ENCODE measurements around the gene PLPPR2. TPM values are rescaled to one million over a fixed set of nuclear protein-coding genes. Genes with fewer than 3 reads are reported as not detected.
A peak's percentile ranks its signal among the peaks of the same experiment; 100 is the strongest.

PLPPR2 gene
- total RNA-seq, 1 donor from 2014 or later: 77.0 TPM

DNA sequence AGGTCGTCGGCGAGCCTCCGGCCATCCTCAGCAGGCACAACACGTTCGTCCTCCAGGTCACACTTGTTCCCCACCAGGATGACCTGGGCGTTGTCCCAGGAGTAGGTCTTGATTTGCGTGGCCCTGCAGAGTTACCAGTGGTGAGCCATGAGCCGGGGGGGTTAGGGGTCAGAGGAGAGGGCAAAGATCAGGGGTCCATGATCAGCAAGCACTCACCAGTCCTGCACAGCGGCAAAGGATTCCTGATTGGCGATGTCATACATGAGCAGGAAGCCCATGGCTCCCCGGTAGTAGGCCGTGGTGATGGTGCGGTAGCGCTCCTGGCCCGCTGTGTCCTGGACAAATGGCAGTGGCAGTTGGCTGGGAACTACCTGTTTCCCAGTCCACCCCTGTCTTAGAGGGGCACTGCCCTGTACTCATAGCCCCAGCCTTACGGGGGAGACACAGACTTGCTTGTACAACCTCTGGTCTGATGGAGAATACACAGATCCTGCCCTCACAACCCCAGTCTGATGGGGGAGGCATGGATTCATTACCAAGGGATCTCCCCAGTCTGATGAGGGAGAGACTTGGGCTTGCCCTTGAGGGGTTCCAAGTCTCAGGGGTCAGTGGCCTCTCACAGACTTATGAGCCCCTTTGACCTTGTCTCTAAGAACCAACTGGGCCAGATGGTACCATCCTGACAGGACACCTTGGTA is 19.6 kb upstream of the PLPPR2 start:
- Mint-ChIP-seq H3K36me3 (ENCODE audit: unreplicated experiment) (peaks cover 7% of the 10 kb centered on the region), H3K9me3 (ENCODE audit: unreplicated experiment) (peaks cover 10% of the 10 kb centered on the region), H3K4me3 (ENCODE audit: unreplicated experiment) (no peak overlapping the region), H3K4me1 (ENCODE audit: low read depth, unreplicated experiment) (peaks cover 4% of the 10 kb centered on the region), H3K27ac (ENCODE audit: unreplicated experiment) (no peak overlapping the region), H3K27me3 (ENCODE audit: unreplicated experiment) (no peaks in the 10 kb centered on the region)
- DNase-seq: no peak
- TF ChIP-seq, protein P1, sequence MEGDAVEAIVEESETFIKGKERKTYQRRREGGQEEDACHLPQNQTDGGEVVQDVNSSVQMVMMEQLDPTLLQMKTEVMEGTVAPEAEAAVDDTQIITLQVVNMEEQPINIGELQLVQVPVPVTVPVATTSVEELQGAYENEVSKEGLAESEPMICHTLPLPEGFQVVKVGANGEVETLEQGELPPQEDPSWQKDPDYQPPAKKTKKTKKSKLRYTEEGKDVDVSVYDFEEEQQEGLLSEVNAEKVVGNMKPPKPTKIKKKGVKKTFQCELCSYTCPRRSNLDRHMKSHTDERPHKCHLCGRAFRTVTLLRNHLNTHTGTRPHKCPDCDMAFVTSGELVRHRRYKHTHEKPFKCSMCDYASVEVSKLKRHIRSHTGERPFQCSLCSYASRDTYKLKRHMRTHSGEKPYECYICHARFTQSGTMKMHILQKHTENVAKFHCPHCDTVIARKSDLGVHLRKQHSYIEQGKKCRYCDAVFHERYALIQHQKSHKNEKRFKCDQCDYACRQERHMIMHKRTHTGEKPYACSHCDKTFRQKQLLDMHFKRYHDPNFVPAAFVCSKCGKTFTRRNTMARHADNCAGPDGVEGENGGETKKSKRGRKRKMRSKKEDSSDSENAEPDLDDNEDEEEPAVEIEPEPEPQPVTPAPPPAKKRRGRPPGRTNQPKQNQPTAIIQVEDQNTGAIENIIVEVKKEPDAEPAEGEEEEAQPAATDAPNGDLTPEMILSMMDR (IDR thresholded peaks at IDR 0.05; ENCODE audit: partially characterized antibody, unreplicated experiment): no peak

DNA sequence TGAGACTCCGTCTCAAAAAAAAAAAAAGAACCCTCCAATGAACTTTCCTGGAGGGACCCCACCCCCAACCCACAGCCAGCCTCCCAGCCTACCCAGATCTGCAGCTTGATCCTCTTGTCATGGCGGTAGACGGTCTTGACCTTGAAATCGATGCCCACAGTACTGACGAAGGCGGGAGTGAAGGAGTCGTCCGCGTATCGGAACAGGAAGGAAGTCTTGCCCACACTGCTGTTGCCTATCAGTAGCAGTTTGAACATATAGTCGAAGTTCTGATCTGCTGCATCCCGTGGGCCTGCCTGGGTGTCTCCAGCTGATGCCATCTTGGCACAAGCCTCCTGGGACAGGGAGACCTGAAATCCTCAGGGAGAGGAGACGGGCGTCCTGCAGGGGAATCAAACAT is 18.2 kb upstream of the PLPPR2 start:
- no peaks in the 10 kb centered on the region for H3K27me3 Mint-ChIP-seq (ENCODE audit: unreplicated experiment)
- H3K4me3 Mint-ChIP-seq (ENCODE audit: unreplicated experiment): no peak overlapping the region

DNA sequence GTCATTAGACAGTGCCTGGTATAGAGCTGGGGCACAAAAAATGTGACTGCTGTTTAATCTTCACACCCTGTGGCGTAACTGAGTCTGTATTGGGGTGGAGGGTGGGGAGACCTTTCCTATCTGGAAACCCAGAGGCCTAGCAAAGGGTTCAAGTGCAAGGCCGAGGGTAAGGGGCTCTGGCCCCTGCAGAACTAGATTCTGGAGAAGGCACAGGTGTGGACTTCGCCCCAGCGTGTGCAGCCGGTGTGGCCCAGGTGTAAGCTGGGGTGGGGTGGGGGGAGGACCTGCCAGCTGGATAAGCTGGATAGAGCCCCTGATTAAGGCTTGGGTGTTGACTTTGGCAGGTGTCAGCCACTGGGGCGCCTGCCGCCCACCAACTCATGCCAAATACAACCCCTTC is 17.1 kb upstream of the PLPPR2 start:
- Mint-ChIP-seq H3K9me3 (ENCODE audit: unreplicated experiment) (peaks cover 10% of the 10 kb centered on the region), H3K36me3 (ENCODE audit: unreplicated experiment) (peaks cover 7% of the 10 kb centered on the region), H3K4me1 (ENCODE audit: low read depth, unreplicated experiment) (peaks cover 4% of the 10 kb centered on the region), H3K4me3 (ENCODE audit: unreplicated experiment) (peak overlapping the region; percentile 94), H3K27me3 (ENCODE audit: unreplicated experiment) (no peaks in the 10 kb centered on the region), H3K27ac (ENCODE audit: unreplicated experiment) (no peak overlapping the region)
- DNase-seq: no peak
- TF ChIP-seq, protein P1 (IDR thresholded peaks at IDR 0.05; ENCODE audit: partially characterized antibody, unreplicated experiment): no peak

More for the DNA sequence above, 18.2 kb upstream of the PLPPR2 start:
- Mint-ChIP-seq H3K36me3 (ENCODE audit: unreplicated experiment) (peaks cover 7% of the 10 kb centered on the region), H3K4me1 (ENCODE audit: low read depth, unreplicated experiment) (peaks cover 4% of the 10 kb centered on the region), H3K27ac (ENCODE audit: unreplicated experiment) (no peak overlapping the region), H3K9me3 (ENCODE audit: unreplicated experiment) (peaks cover 10% of the 10 kb centered on the region)
- TF ChIP-seq, protein P1 (IDR thresholded peaks at IDR 0.05; ENCODE audit: partially characterized antibody, unreplicated experiment): no peak
- no peak for DNase-seq

DNA sequence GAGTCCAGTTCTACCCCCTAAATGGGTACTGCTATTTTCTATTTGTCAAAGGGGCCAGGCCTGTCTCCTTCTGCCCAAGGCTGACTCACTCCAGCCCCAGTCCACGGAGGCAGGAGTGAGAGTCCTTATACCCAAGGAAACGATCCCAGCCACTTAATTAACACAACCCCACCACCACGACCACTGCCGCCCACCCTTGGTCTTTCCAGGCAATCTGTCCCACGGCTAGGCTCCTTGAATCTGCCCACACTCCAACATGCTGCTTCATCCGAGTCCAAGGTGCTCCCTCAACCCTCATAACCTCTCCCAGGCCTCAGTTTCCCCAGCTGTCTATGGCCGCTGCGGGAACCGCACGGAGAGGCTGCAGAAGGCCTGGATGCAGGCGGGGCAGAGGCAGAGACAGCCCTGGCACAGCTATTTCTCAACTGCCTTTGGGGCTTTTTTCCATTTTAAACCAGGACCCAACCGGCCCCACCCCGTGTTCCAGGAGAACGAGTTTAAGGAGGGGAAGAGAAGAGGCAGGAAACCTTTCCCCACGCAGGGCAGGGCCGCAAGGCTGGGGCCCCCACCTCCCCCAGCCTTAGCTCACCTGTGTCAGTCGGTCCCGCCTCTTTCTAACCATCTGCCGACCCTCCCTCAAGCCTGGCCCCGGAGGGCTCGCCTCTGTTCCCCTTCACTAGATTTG is 16.5 kb upstream of the PLPPR2 start:
- Mint-ChIP-seq H3K9me3 (ENCODE audit: unreplicated experiment) (peaks cover 10% of the 10 kb centered on the region), H3K36me3 (ENCODE audit: unreplicated experiment) (peaks cover 7% of the 10 kb centered on the region), H3K4me3 (ENCODE audit: unreplicated experiment) (peak overlapping the region; percentile 94), H3K4me1 (ENCODE audit: low read depth, unreplicated experiment) (peaks cover 4% of the 10 kb centered on the region), H3K27me3 (ENCODE audit: unreplicated experiment) (no peaks in the 10 kb centered on the region), H3K27ac (ENCODE audit: unreplicated experiment) (peak overlapping the region; percentile 84)
- TF ChIP-seq, protein P1 (IDR thresholded peaks at IDR 0.05; ENCODE audit: partially characterized antibody, unreplicated experiment): no peak
- no peak for DNase-seq

Measured in glutamatergic neuron (in vitro differentiated cells).